Muscle layer of duodenum (tissue), 2 donors: ENCODE data around the gene CRYGS.
"Not testable (repeated sequence)": the region's sequence is repeated elsewhere in the genome, so short reads cannot be mapped to it uniquely, and the experiment has no call there.

Source experiments
- H3K27ac ChIP-seq: one replicate; pipeline ENCODE4 v1.7.0; 2013; ENCODE audit warnings: mild to moderate bottlenecking, low read length
- H3K27me3 ChIP-seq: one replicate; pipeline ENCODE4 v1.7.0; 2013; ENCODE audit warnings: low read depth, mild to moderate bottlenecking, control low read depth, low read length
- H3K36me3 ChIP-seq, 2 donors: one replicate each; pipeline ENCODE4 v1.7.0; 2013; ENCODE audit warnings: low read length in 2 of 2, control low read depth in 1 of 2, mild to moderate bottlenecking in 1 of 2; ENCODE audit not compliant: insufficient read depth in 2 of 2, control insufficient read depth in 1 of 2
- H3K4me1 ChIP-seq, 2 donors: one replicate each; pipeline ENCODE4 v1.7.0; 2013; ENCODE audit warnings: low read length in 2 of 2, mild to moderate bottlenecking in 2 of 2, control low read depth in 1 of 2, moderate library complexity in 1 of 2; ENCODE audit not compliant: insufficient read depth in 2 of 2, control insufficient read depth in 1 of 2
- H3K4me3 ChIP-seq, 2 donors: one replicate each; pipeline ENCODE4 v1.7.0; 2013; ENCODE audit warnings: low read length in 2 of 2, low read depth in 1 of 2, mild to moderate bottlenecking in 1 of 2
- H3K9me3 ChIP-seq, 2 donors: one replicate each; pipeline ENCODE4 v1.7.0; 2013; ENCODE audit warnings: low read length in 2 of 2, control low read depth in 1 of 2, mild to moderate bottlenecking in 1 of 2; ENCODE audit not compliant: control insufficient read depth in 1 of 2
- donor health status: healthy.

Gene CRYGS

GRCh38 chr3:186580785-186581184 lies 36.6 kb upstream of the CRYGS start:
- Histone ChIP-seq H3K36me3 (peaks cover 75 to 85% of the 10 kb centered on the region in 2 donors), H3K27ac (no peak overlapping the region), H3K27me3 (no peaks in the 10 kb centered on the region), H3K4me1 (no peaks in the 10 kb centered on the region), H3K4me3 (no peak overlapping the region), H3K9me3 (no peaks in the 10 kb centered on the region)

DNA sequence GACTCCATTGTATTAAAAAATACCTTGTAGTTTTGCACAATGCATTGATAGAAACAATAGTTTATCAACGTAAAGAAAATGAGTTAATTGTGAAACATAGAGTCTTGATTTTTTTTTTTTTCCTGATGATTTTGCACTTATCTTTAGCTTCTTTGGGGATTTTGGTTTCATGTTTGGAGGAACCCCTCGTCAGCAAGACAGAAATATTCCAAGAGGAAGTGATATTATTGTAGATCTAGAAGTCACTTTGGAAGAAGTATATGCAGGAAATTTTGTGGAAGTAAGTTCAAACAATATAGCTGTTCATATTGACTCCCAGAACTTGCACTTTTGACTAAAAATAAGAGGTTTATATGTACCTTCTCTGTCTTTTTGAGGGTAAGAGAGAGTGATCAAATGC lies 33.3 kb upstream of the CRYGS start:
- peaks cover 59 to 73% of the 10 kb centered on the region in 2 donors for H3K36me3 ChIP-seq
- no peaks in the 10 kb centered on the region for H3K4me1 ChIP-seq
- no peaks in the 10 kb centered on the region for H3K9me3 ChIP-seq
- no peak overlapping the region for H3K27ac ChIP-seq
- H3K27me3 ChIP-seq = no peaks in the 10 kb centered on the region
- H3K4me3 ChIP-seq = no peak overlapping the region

GRCh38 chr3:186571644-186572013 lies 27.4 kb upstream of the CRYGS start:
- Histone ChIP-seq H3K9me3 (no peaks in the 10 kb centered on the region), H3K36me3 (peaks cover 25 to 27% of the 10 kb centered on the region in 2 donors), H3K4me3 (peak overlapping the region; percentile 92 to 95), H3K27me3 (no peaks in the 10 kb centered on the region), H3K27ac (peak overlapping the region; percentile 91), H3K4me1 (peaks cover 11 to 22% of the 10 kb centered on the region in 2 donors)

DNA sequence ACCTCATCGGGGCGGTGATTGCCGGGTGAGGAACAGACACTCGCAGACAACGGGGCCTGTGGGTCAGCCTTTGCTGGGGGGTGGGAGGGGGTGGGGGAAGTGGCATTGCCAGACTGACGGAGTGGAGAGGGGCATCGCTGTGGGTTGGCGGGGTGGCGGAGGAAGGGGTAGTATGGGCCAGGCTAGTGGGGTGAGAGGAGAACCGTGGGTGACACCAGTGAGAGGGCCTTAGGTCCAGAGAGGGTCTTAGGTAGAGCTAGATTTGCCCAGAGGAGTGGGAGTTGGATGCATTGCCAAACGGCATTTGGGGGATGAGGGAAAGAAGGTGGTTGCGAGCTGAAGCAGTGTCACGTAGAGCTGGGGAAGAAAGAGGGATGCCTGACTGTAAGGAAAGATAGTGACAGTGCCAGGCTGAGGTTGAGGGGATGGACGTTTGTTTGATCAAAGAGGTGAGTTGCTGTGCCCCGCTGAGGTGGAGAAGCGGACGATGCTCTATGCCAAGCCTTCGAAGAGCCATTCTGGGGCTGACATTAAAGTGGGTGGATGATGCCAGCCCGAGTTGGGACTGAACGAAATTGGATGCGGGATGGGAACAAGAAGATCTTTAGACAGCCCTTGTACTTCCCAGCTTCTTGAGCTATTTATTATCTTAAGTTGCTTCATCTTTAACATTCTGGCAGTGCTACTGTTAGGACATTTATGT lies 26.9 kb upstream of the CRYGS start:
- Histone ChIP-seq H3K27ac (peak overlapping the region; percentile 91), H3K36me3 (peaks cover 19 to 22% of the 10 kb centered on the region in 2 donors), H3K27me3 (no peaks in the 10 kb centered on the region), H3K9me3 (no peaks in the 10 kb centered on the region), H3K4me1 (peaks cover 15 to 27% of the 10 kb centered on the region in 2 donors), H3K4me3 (peak overlapping the region; percentile 92 to 95)

- H3K27me3 ChIP-seq = no peaks in the 10 kb centered on the region
- peaks cover 12 to 14% of the 10 kb centered on the region in 2 donors for H3K36me3 ChIP-seq
- peak within 1 kb of the TSS; percentile 94 for H3K27ac ChIP-seq
- H3K4me1 ChIP-seq = peaks cover 15 to 32% of the 10 kb centered on the region in 2 donors
- H3K4me3 ChIP-seq = peak within 1 kb of the TSS; percentile 95 to 96
- no peaks in the 10 kb centered on the region for H3K9me3 ChIP-seq
These were observed 26.1 kb upstream of the CRYGS start, which contains the start of gene DNAJB11 for GRCh38 chr3:186570096-186570940. Gene DNAJB11, plus strand, starts transcription at chr3:186570720. Its CDS starts 178 bp downstream, at chr3:186570898.

DNA sequence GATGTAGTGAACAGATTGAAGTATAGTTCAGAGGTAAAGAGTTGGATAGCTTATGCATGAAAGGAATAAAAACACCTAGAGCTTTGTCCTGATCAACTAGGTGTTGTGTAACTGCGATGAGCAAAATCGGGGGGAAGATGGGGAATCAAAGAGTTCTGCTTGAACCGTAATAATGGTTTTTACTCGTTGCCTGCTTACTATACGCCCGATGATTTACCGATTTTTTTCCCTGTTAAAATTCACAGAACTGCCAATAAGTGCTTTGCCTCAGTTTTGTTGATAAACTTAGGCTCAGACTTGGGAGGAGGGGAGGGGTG lies 25.6 kb upstream of the CRYGS start:
- Histone ChIP-seq H3K4me3 (peak overlapping the region; percentile 95 to 96), H3K36me3 (peaks cover 8 to 10% of the 10 kb centered on the region in 2 donors), H3K27me3 (no peaks in the 10 kb centered on the region), H3K27ac (peak overlapping the region; percentile 94), H3K9me3 (no peaks in the 10 kb centered on the region), H3K4me1 (peaks cover 15 to 35% of the 10 kb centered on the region in 2 donors)

DNA sequence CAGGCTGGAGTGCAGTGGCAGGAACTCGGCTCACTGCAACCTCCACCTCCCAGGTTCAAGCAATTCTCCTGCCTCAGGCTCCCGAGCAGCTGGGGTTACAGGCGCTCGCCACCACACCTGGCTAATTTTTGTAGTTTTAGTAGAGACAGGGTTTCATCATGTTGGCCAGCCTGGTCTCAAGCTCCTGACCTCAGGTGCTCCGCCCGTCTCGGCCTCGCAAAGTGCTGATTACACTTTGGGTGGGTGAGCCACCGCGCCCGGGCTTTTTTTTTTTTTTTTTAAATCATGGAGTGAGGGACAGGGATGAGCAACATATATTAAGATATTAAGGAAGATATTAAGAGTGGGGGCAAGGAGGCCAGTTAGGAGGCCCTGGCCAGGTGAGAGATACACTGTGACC lies 25.2 kb upstream of the CRYGS start:
- H3K27me3 ChIP-seq, H3K9me3 ChIP-seq: not testable (repeated sequence)
- Histone ChIP-seq H3K36me3 (peaks cover 8 to 10% of the 10 kb centered on the region in 2 donors), H3K27ac (peak overlapping the region; percentile 94), H3K4me3 (peak overlapping the region in 1 of 2 donors; percentile 95), H3K4me1 (peaks cover 15 to 35% of the 10 kb centered on the region in 2 donors)

- H3K4me1 ChIP-seq = peaks cover 15 to 39% of the 10 kb centered on the region in 2 donors
- peaks cover 2 to 3% of the 10 kb centered on the region in 2 donors for H3K36me3 ChIP-seq
These were observed 23.1 kb upstream of the CRYGS start, which contains the start of gene TBCCD1 for GRCh38 chr3:186567072-186567921. Gene TBCCD1, minus strand, starts transcription at chr3:186567339. Its CDS starts 3,010 bp downstream, at chr3:186564329.

GRCh38 chr3:186566772-186567071 lies 22.5 kb upstream of the CRYGS start:
- H3K4me1 ChIP-seq = peaks cover 15 to 42% of the 10 kb centered on the region in 2 donors
- no peaks in the 10 kb centered on the region for H3K9me3 ChIP-seq
- peak overlapping the region; percentile 93 for H3K27ac ChIP-seq
- H3K36me3 ChIP-seq = peaks cover 3 to 7% of the 10 kb centered on the region in 2 donors
- peak overlapping the region; percentile 87 to 90 for H3K4me3 ChIP-seq
- H3K27me3 ChIP-seq = no peaks in the 10 kb centered on the region

More at GRCh38 chr3:186567072-186567921, 23.1 kb upstream of the CRYGS start, which contains the start of gene TBCCD1:
- no peaks in the 10 kb centered on the region for H3K9me3 ChIP-seq
- no peaks in the 10 kb centered on the region for H3K27me3 ChIP-seq
- H3K27ac ChIP-seq = peak within 1 kb of the TSS; percentile 93
- peak within 1 kb of the TSS; percentile 87 to 90 for H3K4me3 ChIP-seq

- Histone ChIP-seq H3K9me3 (no peaks in the 10 kb centered on the region), H3K27ac (no peak overlapping the region), H3K36me3 (peaks cover 3 to 8% of the 10 kb centered on the region in 2 donors), H3K4me1 (peaks cover 4 to 30% of the 10 kb centered on the region in 2 donors), H3K4me3 (no peak overlapping the region), H3K27me3 (no peaks in the 10 kb centered on the region)
These were observed 20.4 kb upstream of the CRYGS start for GRCh38 chr3:186564586-186564985.
